ENCODE results near the gene GPR132.

- TF ChIP-seq, protein P1, sequence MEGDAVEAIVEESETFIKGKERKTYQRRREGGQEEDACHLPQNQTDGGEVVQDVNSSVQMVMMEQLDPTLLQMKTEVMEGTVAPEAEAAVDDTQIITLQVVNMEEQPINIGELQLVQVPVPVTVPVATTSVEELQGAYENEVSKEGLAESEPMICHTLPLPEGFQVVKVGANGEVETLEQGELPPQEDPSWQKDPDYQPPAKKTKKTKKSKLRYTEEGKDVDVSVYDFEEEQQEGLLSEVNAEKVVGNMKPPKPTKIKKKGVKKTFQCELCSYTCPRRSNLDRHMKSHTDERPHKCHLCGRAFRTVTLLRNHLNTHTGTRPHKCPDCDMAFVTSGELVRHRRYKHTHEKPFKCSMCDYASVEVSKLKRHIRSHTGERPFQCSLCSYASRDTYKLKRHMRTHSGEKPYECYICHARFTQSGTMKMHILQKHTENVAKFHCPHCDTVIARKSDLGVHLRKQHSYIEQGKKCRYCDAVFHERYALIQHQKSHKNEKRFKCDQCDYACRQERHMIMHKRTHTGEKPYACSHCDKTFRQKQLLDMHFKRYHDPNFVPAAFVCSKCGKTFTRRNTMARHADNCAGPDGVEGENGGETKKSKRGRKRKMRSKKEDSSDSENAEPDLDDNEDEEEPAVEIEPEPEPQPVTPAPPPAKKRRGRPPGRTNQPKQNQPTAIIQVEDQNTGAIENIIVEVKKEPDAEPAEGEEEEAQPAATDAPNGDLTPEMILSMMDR (IDR thresholded peaks at IDR 0.05 in 2 of 3, conservative IDR thresholded peaks at IDR 0.05 in 1 of 3; ENCODE audit: borderline replicate concordance in 1 of 3, insufficient read depth in 1 of 3, low read depth in 2 of 3, low read length in 2 of 3) = no peak
- TF ChIP-seq POLR2A (IDR thresholded peaks at IDR 0.05; ENCODE audit: borderline replicate concordance, extremely low read depth, insufficient read depth, insufficient read length) (no peak), EZH2 (IDR thresholded peaks at IDR 0.05) (no peak), EGR1 (IDR thresholded peaks at IDR 0.05; ENCODE audit: low read depth) (no peak)
- TF ChIP-seq, protein P2, sequence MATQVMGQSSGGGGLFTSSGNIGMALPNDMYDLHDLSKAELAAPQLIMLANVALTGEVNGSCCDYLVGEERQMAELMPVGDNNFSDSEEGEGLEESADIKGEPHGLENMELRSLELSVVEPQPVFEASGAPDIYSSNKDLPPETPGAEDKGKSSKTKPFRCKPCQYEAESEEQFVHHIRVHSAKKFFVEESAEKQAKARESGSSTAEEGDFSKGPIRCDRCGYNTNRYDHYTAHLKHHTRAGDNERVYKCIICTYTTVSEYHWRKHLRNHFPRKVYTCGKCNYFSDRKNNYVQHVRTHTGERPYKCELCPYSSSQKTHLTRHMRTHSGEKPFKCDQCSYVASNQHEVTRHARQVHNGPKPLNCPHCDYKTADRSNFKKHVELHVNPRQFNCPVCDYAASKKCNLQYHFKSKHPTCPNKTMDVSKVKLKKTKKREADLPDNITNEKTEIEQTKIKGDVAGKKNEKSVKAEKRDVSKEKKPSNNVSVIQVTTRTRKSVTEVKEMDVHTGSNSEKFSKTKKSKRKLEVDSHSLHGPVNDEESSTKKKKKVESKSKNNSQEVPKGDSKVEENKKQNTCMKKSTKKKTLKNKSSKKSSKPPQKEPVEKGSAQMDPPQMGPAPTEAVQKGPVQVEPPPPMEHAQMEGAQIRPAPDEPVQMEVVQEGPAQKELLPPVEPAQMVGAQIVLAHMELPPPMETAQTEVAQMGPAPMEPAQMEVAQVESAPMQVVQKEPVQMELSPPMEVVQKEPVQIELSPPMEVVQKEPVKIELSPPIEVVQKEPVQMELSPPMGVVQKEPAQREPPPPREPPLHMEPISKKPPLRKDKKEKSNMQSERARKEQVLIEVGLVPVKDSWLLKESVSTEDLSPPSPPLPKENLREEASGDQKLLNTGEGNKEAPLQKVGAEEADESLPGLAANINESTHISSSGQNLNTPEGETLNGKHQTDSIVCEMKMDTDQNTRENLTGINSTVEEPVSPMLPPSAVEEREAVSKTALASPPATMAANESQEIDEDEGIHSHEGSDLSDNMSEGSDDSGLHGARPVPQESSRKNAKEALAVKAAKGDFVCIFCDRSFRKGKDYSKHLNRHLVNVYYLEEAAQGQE (IDR thresholded peaks at IDR 0.05; ENCODE audit: low read depth) = no peak
Measured at GRCh38 chr14:105076296-105076804, 11.1 kb upstream of the GPR132 start.
